Frontal cortex (tissue), 4 donors: ENCODE results near the gene BCR. TPM values are rescaled to one million over a fixed set of nuclear protein-coding genes. Genes with fewer than 3 reads are reported as not detected.

Experiments used
- DNase-seq, 2 donors: peaks; one replicate each; pipeline ENCODE4 v3.0.0; 2012; ENCODE audit warnings: low spot score in 2 of 2
- FAIRE-seq: peaks from 2 replicates; lab custom pipeline; 2012; peaks lifted over from hg19 to GRCh38; lab: Jason Lieb, UNC
- total RNA-seq: library from RNA; depleted of rRNA; stranded (reverse); fragments of >200 nt; gene quantifications from one replicate; pipeline ENCODE4 v1.2.3, GENCODE V29; 2014
- donor health status: control.
- donor health status: control.
- donor health status: control.

The BCR gene
- total RNA-seq, 1 donor from 2014 or later: 46.1 TPM

DNA sequence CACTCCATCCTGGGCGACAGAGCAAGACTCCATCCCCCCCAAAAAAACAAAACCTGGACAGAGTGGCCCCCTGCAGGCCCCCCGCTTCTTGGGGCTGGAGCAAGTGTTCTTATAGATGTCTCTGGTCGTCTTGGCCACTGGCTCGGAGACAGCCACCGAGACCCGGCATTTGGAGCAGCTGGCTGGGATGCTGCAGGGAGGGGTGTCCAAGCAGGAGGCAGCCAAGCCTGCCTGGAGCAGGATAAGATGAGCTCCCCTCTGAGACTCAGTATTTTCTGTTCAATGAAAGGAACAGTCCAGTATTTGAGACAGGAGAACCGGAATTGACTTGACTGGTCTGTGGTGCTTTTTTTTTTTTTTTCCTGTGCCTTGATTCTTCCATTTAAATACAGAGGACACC lies 44.5 kb downstream of the BCR start:
- FAIRE-seq (no peak), DNase-seq (no peak)

DNA sequence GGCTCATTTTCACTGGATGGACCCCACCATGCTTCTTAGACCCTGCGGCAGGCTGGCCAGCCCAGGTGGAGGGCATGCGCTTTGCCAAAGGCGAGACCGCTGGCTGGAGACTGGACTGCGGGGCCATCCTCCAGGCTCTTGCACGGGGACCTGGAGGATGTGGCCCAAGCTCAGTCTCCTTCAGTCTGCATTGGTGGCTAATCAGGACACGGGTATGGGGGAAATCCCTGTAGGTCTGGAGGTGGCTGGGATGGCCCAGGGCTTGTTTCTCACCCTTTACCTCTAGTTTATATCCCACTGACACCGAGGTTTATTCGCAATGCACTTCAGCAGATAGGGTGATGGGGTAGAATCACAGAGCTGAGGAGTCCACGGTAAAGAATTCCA lies 45.0 kb downstream of the BCR start:
- FAIRE-seq (no peak), DNase-seq (no peak)

DNA sequence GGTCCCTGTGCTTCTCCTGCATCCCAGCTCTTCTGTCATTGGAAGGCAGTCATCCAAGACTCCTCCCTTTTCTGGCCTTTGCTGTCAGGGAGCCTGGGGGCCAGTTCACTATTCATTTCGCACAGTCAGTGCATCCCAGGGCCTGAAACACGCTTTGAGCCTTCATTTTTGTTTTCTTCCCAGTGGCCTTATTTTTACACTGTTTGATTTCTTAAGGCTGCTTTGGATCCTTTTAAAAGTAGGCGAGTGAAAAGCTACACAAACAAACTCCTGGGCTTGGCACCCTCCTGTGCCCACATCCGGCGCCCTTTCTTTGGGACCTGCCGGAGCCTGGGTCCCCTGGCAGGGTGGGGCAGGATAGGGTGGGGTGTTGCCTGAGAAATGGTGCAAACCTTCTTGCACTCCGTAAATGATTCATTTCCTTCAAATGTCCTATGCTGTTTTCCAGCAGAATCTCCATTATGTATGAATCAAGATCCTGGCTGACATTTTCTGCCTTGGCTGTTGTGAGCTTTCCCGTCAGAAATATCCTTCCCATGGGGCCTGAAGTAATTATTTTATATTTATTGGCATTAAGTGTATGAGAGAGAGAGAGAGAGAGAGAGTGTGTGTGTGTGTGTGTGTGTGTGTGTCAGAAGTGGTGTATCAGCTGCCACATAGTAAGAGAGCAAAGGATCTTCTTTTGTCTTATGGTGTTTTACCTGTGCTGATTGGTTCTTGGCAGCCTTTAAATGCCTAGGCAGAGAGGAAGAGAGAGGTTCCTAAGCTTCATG lies 45.6 kb downstream of the BCR start:
- FAIRE-seq: no peak
- no peak for DNase-seq

DNA sequence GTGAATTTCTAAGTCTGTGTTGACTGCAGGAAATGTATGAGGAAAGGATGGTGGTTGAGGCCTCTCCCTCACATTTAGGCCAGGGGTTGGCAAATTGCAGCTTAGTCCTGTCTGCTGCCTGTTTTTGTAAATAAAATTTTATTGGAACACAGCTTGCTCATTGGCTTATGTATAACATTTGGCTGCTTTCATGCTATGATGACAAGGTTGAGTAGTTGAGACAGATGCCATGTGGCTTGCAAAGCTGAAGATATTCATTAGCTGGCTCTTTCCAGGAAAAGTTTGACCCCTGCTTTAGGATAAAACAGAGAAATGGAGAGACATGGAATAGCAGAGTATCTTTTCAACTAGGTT lies 46.2 kb downstream of the BCR start:
- FAIRE-seq: no peak
- no peak for DNase-seq

DNA sequence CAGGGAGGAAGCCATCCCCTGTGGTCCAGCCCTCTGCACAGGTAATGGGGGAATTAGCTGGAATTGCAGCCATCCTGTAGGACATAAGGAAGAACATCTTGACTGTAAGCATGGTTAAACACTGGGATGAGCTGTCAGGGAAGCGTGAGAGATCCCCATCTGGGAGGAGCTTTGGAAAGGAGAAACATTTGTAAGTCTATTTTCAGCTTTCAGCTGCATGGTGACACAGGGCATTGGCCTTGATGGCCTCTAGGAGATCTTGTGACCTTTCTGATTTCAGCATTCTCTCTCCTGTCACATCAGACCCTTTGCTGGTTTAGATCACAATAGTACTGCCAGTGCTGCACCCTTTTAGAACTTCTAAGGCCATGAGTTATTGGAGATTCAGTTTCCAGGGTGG lies 47.1 kb downstream of the BCR start:
- DNase-seq (no peak), FAIRE-seq (no peak)

DNA sequence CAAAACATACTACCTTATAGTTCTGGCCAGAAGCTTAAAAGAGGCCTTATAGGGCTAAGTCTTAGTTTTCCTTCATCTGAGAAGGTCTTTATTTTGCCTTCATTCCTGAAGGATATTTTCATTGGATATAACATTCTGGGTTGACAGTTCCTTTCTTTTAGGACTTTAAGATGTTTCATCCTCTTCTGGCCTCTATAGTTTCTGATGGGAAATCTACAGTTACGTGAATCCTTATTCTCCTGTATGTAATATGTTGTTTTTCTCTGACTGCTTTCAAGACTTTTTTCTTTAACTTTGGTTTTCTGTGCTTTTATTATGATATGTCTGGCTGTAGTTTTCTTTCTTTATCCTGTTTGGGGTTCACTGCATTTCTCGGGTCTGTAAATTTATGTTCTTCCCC lies 48.2 kb downstream of the BCR start:
- DNase-seq (no peak), FAIRE-seq (no peak)

DNA sequence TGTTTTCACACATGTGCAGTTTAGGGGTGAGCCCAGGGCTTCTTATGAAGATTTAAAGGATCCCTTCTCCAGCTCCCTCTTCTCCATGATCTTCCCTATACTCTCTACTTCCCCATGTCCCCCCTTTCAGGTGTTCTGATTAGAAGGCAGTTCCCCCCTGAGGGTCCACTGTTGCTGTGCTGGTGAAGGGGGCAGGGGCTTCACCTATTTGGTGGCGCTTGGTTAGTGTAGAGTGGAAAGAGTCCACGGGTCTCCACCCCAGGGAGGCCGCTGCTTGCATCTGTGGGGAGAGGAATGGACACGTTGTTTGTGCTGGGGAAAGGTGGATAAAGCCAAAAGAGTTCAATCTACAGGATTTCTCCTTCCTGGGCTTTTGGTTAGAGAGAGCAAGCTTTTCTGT lies 49.3 kb downstream of the BCR start:
- FAIRE-seq: no peak

DNA sequence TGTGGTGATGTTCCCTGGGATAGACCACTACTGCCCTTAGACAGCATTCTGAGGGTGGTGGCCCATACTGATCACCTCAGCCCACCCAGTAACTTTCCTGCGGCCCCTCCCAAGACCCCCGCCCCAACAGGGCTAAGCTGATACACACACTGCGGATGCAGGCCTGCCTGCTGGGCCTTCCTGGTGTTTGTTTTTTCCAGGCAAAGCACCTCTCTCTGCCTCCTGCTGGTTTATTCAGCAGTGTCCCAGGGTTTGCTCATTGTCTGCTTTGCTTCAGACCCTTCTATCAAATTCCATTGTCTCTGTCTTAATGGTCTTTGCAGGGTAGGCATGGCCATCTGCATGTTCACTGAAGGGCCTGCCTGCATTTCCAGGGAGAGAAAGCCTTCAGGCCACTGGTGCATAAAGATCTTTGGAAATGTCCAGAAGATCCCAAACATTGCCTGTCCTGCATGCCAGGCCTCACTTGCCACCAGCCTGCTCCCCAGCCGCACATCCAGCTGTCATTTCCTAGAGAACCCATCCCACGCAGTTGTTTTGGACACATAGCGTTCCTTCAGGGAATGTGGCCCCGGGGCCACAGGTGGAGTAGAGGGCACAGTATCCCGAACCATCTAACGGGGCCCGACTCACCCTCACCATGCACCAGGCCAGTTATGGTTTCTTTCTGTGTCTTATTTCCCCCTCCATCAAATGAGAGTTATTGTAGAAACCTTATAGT lies 50.2 kb downstream of the BCR start:
- FAIRE-seq (no peak), DNase-seq (no peak)

More for the DNA sequence above, 49.3 kb downstream of the BCR start:
- no peak for DNase-seq

DNA sequence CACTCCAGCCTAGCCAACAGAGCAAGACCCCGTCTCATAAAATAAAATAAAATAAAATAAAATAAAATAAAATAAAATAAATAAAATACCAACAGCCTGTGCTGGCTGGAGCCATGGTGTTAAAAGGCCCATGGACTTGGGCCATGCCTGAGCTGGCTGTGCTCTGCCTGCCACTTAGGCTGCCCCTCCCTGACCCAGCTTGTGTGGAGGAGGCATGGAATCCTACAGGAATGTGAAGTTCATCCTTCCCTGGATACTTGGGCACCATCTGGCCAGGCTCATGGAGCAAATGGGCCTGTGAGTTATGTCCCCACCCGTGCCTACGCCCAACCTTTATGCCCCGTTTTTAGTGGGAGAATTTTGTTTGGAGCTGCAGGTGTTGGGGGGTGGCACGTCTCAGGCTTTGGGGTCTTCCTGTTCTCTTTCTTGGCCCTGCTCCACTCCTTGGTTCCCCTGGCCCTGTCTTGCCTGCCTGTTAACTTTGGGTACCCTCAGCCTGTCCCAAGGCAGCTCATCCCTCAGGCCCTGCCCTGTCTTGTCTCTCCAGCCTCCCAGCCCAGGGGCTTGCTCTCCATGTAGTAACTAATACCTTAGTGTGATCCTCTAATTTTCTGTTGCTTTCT lies 51.3 kb downstream of the BCR start:
- no peak for FAIRE-seq
- DNase-seq: no peak

DNA sequence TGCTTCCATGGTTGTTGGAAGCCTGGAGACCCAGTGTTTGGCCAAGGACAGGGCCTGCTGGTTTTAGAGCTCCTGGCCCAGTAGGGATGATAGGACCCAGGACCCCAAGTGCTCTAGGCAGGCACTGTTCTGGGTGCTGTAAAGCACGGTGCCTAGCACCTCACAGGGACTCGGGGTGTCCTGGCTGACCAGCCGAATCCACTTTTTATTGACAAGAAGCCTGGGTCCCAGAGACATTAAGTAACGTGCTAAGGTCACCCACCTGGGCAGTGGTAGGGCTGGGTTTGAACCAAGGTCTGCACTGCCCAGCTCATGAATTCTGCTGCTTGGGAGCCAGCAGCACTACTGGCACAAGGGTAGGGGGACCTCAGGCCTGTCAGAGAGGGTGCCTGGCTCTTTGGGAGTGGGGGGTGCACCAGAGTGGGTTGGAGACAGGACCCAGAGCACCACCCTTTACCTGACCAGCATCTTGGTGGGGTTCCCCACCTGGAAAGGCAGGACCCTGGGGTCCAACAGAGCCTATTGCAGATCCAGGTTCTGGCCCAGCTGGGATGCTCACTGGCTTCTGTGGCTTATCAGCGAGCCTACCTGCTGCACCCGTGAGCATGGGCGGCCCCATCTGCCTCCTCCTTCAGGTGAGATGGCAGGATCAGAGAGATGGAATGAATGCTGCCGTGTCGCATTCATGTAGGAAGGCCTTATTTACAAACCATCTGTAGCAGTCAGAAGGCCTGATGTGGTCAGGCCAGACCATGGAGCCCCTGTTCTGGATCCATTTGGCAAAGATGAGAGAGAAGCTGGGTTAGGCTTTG lies 52.0 kb downstream of the BCR start:
- FAIRE-seq (no peak), DNase-seq (no peak)

DNA sequence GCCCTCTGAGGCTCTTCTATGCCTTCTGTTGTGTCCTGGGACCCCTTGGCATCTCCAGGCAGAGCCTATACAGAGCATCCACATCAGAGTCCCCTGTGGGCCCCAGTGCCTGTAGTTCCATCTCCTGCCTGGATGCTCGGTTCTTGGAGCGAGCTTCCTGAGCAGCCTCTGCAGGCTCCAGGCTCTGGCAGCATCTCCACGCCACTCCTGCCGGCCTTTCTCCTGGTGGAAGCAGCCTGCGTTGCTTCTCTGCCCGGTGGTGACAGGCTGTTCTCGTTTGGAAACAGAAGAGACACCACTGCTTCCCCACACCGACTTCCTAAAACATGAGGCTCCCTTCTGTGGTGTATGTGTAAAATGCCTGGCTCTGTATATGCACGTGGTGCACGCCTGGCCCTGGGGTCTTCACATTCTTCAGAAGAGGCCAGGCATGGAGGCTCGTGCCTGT lies 52.8 kb downstream of the BCR start:
- DNase-seq (no peak), FAIRE-seq (no peak)

DNA sequence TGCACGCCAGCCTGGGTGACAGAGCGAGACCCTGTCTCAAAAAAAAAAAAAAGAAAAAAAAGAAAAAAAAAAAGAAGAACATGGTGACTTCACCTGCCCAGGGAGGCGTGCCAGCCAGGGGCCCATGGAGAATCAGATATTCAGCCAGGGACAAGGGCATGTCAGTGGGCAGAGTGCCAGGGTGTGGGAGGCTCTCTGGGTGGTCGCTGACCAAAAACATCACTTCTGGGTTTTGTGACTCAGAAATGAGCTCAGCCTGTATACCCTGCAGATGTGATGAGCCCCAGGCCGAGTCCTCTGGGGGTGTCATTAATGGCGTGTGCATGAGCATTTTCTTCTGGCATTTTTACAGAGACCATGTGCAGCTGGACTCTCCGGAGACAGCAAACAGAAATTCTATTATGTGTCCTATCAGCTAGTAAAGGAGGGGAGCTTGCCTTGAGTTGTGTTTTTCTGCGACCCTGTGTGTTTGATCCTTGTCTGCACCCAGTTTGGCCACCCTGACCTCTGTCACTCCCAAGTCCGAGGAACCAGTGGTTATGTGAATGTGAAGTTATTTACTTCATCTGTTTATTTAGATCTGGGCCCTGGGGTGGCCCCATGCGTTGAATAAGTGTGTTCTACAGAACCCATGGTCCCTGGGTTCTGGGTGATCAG lies 53.6 kb downstream of the BCR start:
- FAIRE-seq (no peak), DNase-seq (no peak)

DNA sequence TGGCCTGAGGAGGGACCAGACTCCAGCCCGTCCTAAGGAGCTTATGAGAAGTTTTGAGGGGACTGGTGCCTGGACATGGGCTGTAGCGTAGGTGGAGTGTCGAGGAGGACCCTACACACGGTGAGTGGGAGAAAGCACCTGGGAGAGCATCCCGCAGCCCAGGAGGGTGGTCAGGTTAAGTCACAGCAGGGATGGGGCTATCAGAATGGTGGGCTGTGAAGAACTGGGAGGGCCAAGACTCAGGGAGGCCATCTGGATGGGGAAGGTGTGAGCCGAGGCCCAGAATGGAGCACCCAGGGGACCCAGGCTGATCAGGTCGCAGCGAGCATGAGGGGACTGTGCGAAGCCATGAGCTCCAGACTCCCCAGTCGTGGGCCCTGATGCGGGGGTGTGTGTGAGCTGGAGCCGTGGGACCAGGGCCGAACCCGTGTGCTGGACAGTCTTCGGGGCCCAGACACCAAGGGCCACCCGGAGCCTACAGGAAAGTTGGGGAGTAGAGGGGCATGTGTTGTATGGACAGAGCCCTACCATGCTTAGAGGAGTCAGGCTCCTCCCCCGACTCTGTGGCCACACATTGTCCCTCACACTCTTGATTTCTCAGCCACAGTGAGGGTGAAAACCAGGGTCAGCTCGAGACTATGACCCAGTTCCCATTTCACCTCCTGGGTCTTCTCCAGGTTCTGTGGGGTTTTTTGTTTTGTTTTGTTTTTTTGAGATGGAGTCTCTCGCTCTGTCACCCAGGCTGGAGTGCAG lies 54.3 kb downstream of the BCR start:
- FAIRE-seq: no peak

DNA sequence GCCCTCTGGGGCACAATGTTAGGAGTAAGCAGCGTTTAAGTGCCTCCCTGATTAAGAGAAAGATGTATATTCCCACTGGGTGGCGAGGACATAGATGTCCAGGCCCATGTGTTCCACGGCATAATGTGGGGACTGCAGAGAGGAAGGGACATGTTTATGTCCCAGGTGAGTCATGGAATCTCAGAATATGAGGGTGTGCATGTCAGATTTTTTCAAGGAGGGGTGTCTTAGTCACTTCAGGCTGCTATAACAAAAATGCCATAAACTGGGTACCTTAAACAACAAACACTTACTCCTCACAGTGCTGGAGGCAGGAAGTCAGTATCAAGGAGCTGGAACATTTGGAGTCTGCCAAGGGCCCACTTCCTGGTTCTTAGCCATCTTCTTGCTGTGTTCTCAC lies 55.1 kb downstream of the BCR start:
- DNase-seq (no peak), FAIRE-seq (no peak)

More for the DNA sequence above, 54.3 kb downstream of the BCR start:
- no peak for DNase-seq

DNA sequence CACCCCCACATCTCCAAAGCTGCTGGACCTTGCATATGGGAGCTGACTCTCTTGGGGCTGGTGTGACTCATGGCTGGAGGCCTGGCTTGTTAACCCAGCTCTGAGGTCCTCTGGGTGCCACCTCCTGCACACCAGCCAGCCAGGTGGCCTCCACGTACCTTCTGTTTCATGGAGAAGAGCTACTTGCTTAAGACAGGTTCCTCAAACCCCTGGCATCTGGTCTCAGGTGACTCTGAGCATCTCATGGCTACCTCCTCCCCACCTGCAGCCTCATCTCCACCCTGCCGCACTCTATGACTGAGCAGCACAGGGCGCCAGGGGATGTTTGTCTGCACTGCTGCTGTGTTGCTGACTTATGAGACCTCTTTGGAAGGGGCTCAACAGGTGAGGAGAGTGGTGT lies 55.7 kb downstream of the BCR start:
- DNase-seq: no peak
- FAIRE-seq: no peak

DNA sequence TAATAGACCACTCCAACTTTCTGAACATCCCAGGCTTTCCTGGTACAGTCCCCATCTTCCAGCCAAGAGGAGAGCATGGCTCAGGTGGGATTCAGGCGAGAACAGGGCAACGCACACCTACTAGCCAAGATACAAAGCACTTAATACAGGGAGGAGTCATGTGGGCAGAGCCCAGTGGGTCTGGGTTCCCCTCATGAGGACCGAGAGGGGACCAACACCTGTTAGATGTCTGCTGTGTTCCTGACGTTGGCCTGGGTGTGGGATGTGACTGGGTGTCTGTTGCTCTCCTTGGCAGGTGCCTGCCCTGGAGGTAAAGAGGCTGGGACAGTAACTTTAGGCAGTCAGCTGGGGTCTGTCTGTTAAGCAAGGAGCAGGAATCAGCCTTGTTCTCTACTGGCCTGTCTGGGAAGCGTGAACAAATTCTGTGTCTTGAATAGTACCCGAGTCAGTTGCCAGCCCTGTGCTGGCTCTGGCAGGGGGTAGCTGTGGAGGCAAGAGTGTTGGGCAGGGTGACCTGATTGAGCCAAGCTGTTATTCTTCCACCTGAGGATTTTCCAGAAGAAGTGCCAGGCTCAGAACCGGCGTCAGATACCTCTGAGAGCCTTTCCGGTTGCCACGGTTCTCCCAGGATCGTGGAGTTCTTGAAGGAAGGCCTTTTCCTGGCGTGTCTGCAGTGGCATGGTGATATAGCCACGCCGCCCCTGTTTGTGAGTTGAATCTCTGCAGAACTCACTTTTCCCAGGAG lies 56.3 kb downstream of the BCR start:
- no peak for FAIRE-seq
- DNase-seq: no peak

DNA sequence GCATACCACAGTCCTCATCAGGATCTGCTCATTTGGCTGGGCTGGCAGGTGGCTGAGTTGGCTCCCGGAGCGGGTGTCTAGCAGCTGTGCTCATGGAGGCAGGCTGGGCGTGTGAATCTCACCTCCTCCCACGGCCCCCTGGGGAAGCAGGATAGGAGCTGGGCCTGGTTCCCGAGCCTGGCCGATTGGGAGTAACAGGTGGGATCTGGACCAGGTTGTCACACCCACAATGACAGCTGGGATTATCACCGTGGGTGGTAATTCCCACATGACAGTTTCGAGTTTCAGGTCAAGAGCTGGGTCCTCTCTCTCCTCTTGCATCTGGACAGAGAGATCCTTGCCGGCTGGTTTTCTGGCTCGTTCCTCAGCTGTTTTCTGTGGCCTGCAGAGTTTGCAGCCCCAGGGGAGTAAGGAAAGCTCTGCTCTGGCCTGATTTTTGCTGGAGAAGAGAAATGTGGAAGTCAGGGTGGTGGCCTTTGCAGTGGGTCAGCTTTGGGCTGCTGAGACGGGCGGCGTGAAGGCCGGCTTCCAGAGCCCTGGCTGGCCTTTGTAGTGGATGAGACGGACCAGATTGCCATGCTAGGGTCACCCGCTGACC lies 57.0 kb downstream of the BCR start:
- FAIRE-seq: no peak
- peak in 1 of 2 donors; percentile 57 for DNase-seq

DNA sequence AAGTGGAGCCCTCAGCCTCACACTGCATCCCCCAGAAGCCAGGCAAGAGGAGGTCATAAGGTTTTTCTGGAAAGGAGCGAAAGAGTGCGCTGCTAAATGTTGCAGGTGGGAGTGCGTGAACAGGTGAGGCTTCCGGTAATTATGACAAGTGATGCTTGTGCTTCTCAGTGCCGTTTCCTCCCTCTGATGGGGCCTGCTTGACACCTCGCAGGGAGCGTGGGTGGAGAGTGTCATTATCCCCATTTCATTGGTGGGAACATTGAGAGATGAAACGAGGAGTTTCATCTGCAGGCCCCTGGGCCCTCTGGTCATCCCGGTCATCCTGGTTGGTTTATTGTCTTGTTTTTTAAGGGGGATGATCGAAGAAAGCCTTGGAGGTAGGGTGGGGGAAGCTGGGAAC lies 57.5 kb downstream of the BCR start:
- no peak for DNase-seq
- no peak for FAIRE-seq
